ENCODE results near the gene PPP2R3A. TPM values are rescaled to one million over a fixed set of nuclear protein-coding genes. Genes with fewer than 3 reads are reported as not detected.

PPP2R3A gene
- total and polyA plus RNA-seq, 2 donors from 2014 or later = 16.6 to 71.9 TPM

- no peak overlapping the region for H3K27ac ChIP-seq (ENCODE audit: low read depth in 2 of 2, low read length in 2 of 2)
- intact Hi-C loops (cut with DNase I) = no loop called here
- H3K4me3 ChIP-seq (ENCODE audit: low read length in 3 of 3) = no peak overlapping the region
- H3K27me3 ChIP-seq (ENCODE audit: control insufficient read depth, insufficient read depth, low read length) = no peaks in the 10 kb centered on the region
- no peak for DNase-seq
- no peak for TF ChIP-seq CTCF (IDR thresholded peaks at IDR 0.05; ENCODE audit: borderline replicate concordance, extremely low read depth, insufficient read depth)
- FAIRE-seq = no peak
- no peak overlapping the region for H3K9ac ChIP-seq (ENCODE audit: low read length in 3 of 3)
- H3K36me3 ChIP-seq (ENCODE audit: control insufficient read depth in 2 of 3, insufficient read depth in 3 of 3, low read length in 3 of 3) = peaks cover 0 to 4% (median 0%) of the 10 kb centered on the region in 3 donors
- no peaks in the 10 kb centered on the region for H3K4me1 ChIP-seq (ENCODE audit: control insufficient read depth in 2 of 3, insufficient read depth in 2 of 3, low read depth in 1 of 3, low read length in 3 of 3)
- H3K9me3 ChIP-seq (ENCODE audit: control insufficient read depth in 2 of 3, insufficient read depth in 1 of 3, low read length in 3 of 3) = no peaks in the 10 kb centered on the region
Observed at GRCh38 chr3:136074546-136075170, 109.1 kb downstream of the PPP2R3A start.

GRCh38 chr3:136075218-136075808, 109.8 kb downstream of the PPP2R3A start:
- intact Hi-C loops (cut with DNase I) = no loop called here
- FAIRE-seq (peak; percentile 98), DNase-seq (peak in 4 of 5 donors; percentile 67 to 93 (median 84))

GRCh38 chr3:136075811-136076210, 110.3 kb downstream of the PPP2R3A start:
- no peak overlapping the region for H3K4me3 ChIP-seq (ENCODE audit: low read length in 3 of 3)
- no peak for TF ChIP-seq CTCF (IDR thresholded peaks at IDR 0.05; ENCODE audit: borderline replicate concordance, extremely low read depth, insufficient read depth)
- H3K36me3 ChIP-seq (ENCODE audit: control insufficient read depth in 2 of 3, insufficient read depth in 3 of 3, low read length in 3 of 3) = peaks cover 0 to 7% (median 4%) of the 10 kb centered on the region in 3 donors
- H3K27ac ChIP-seq (ENCODE audit: low read depth in 2 of 2, low read length in 2 of 2) = no peak overlapping the region
- FAIRE-seq = no peak
- DNase-seq = no peak
- no peaks in the 10 kb centered on the region for H3K4me1 ChIP-seq (ENCODE audit: control insufficient read depth in 2 of 3, insufficient read depth in 2 of 3, low read depth in 1 of 3, low read length in 3 of 3)
- H3K27me3 ChIP-seq (ENCODE audit: control insufficient read depth, insufficient read depth, low read length) = no peaks in the 10 kb centered on the region
- H3K9me3 ChIP-seq (ENCODE audit: control insufficient read depth in 2 of 3, insufficient read depth in 1 of 3, low read length in 3 of 3) = no peaks in the 10 kb centered on the region
- no peak overlapping the region for H3K9ac ChIP-seq (ENCODE audit: low read length in 3 of 3)
- intact Hi-C loops (cut with DNase I) = no loop called here

More at GRCh38 chr3:136075218-136075808, 109.8 kb downstream of the PPP2R3A start:
- H3K9ac ChIP-seq (ENCODE audit: low read length in 3 of 3) = no peak overlapping the region
- peaks cover 0 to 5% (median 2%) of the 10 kb centered on the region in 3 donors for H3K36me3 ChIP-seq (ENCODE audit: control insufficient read depth in 2 of 3, insufficient read depth in 3 of 3, low read length in 3 of 3)
- peak; percentile 91 for TF ChIP-seq CTCF (IDR thresholded peaks at IDR 0.05; ENCODE audit: borderline replicate concordance, extremely low read depth, insufficient read depth)
- H3K9me3 ChIP-seq (ENCODE audit: control insufficient read depth in 2 of 3, insufficient read depth in 1 of 3, low read length in 3 of 3) = no peaks in the 10 kb centered on the region
- no peak overlapping the region for H3K27ac ChIP-seq (ENCODE audit: low read depth in 2 of 2, low read length in 2 of 2)
- no peak overlapping the region for H3K4me3 ChIP-seq (ENCODE audit: low read length in 3 of 3)
- H3K27me3 ChIP-seq (ENCODE audit: control insufficient read depth, insufficient read depth, low read length) = no peaks in the 10 kb centered on the region
- no peaks in the 10 kb centered on the region for H3K4me1 ChIP-seq (ENCODE audit: control insufficient read depth in 2 of 3, insufficient read depth in 2 of 3, low read depth in 1 of 3, low read length in 3 of 3)

Data from kidney (tissue), 14 donors.